Stimulated activated CD8-positive, alpha-beta memory T cell treated with anti-CD3 and anti-CD28 coated beads, Interleukin-15, amount 100 ng/mL, for 1 hour (primary cell): ENCODE results near the gene CHIC2.
"Not testable (repeated sequence)": the region's sequence is repeated elsewhere in the genome, so short reads cannot be mapped to it uniquely, and the experiment has no call there.

Source experiments
- DNase-seq: peaks from one replicate; pipeline ENCODE4 v3.0.0-alpha.2; 2020; ENCODE audit warnings: low read depth

CHIC2 gene

DNA sequence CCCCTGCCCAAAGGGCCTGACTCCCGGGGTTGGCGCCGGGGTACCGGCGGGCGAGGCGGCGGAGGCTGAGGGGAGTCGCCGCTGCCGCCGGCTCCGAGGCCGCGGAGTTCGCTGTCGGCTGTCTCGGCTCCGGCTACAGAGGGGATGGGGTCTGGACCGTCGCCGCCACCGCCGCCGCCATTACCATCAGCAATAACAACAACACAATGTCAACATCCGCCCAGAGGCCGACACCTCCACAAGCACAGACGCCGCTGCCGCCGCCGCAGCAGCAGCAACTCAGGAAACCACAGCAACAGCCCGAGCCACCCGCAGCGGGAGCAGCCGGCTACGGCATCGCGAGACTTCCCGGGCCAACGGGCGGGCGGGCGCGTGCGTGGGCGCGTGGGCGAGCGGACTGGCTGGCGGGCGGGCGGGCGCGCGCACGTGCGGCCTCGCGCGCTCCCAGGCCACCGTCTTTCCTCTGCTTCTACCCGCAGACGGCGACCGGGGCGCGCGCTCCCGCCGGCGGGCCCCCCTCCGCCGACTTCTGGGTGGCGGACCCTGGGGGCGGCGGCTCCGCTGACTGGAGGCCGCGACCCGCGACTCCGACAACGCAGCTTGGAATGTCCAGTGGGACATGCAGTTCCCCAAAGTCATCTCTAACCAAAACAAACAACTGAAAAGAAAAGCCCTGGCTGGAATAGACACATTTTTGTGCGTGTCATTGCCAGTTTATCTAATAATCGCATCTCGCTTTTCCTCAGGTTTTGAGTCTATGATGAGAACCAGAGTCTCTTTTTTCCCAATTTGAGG lies at the start of gene CHIC2:
Gene CHIC2 (minus strand): TSS at position 289 of the 795 bp plus-strand sequence. CDS start 305 bp downstream, outside the sequence.
- peak; percentile 88 for DNase-seq

GRCh38 chr4:54113206-54113605 lies 48.8 kb upstream of the CHIC2 start:
- DNase-seq = not testable (repeated sequence)

GRCh38 chr4:54110019-54110416 lies 45.6 kb upstream of the CHIC2 start:
- no peak for DNase-seq

DNA sequence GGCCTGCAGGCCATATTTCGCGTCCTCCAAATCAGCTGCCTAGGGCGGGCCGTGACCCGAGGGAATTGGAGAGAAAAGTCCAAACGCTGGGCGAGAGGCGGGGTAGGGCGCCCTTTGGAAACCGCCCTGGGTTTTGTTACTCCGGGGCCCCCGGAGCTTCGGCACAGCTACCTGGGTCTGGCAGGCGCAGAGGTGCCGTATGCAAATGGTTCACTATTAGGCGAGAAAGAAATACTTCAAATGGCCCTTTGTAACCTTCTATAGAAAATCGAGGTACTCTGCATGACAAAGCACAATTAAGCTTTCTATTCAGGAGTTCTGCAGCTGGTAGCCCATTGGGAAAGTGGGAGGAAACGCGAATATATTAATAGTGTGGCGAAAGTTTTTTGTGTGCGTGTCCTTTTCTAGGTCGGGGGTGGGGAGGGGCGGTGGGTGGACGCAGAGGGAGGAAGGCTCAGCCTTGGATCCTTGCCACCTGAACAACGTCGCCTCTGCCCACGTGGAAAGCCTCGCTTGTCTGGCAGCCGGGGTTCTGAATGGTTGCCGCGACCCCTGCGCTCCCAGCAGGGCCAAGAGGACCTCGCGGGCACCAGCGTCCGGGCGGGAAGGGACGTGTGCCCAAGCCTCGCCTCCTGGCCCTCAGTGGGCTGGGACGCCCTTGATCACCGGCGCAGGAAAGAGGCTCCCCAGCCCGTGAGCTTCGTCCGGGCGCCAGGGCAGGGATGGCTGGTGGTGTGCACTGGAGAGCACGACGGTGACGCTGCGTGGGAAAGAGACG lies 45.0 kb upstream of the CHIC2 start:
- DNase-seq = no peak

DNA sequence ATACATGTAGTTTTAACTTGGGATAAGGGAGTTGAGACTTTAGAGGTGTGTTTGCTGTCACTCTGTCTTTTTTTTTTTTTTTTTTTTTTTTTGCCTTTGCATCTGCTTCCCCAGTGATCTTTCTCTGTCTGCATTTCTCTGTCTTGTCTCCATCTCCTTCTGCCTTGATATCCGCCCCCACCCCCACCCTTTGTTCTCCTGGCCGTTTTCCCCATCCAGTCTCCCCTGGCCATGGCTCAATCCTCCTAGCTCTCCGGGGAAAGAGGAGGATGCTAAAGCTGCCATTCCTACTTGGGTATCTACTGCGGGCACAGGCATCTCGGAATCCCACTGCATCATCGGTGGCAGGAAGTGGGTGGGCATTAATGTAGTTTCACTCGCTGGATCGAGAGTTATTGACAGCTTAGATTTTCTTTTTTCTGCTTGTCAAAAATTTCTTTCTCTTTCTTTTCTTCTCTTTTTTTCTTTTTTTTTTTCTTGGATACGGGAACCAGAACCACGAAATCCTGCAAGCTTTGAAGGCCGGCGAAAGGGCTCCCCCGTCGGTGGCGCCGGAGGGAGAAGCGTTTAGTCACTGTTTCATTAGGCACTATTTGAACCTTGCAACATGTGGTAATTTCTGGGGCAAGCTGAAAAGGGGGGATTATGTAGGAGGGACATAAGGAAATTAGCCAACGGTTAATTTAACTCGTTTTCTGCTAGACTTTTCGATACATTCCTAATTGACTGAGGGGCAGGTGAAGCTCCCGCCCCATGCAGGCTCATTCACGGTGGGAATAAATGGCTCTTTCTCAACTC lies 43.7 kb upstream of the CHIC2 start:
- no peak for DNase-seq

DNA sequence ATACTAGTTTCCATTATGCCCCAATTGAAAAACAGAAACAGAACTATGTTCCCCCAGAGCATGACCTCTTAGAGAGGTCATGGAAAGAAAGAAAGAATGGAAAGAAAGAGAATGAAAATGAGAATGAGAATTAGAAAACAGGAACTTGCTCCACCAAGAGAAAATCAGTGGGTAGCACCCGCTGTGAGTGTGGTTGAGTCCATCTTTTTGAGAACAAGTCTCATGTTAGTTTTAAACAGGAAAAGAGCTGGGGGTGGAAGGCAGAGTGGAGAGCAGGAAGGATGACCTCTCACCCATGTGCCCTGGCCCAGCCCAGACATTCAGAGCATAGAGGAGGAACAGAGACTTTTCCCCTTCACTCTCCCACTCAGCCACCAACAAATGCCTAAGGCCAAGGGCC lies 40.5 kb upstream of the CHIC2 start:
- DNase-seq = no peak

- no peak for DNase-seq
These were observed 38.8 kb upstream of the CHIC2 start for GRCh38 chr4:54103190-54103574.

GRCh38 chr4:54102531-54103106 lies 38.2 kb upstream of the CHIC2 start:
- DNase-seq = no peak

- DNase-seq = no peak
These were observed 37.0 kb upstream of the CHIC2 start for GRCh38 chr4:54101190-54102041.

- no peak for DNase-seq
These were observed 36.3 kb upstream of the CHIC2 start for GRCh38 chr4:54100595-54101189.

- DNase-seq = no peak
These were observed 35.6 kb upstream of the CHIC2 start, which contains the start of gene GSX2 for GRCh38 chr4:54099748-54100574. Gene GSX2, plus strand, starts transcription at chr4:54100163. Its CDS starts 182 bp downstream, at chr4:54100345.

DNA sequence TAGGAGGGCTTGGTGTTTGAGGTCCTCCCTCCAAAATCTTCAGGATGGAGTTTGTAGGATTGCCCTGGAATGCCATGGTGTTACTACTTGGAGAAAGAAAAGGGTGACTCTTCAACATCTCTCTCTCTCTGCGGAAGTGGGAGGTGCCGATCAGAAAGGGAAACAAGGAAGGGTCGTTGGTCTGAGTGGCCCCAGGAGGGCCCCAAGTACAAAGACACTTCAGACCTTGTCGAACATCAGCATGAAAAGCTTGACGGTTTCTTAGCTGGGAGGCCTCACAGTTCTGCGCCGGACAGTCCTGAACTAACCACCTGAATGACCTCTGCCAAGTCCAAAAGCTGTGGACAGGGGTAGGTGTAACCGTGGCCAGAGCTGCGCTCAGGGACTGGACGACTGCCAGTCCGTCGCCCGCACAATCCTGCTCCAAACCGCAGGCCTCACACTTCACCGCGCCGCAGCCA lies 34.9 kb upstream of the CHIC2 start:
- no peak for DNase-seq

GRCh38 chr4:54098375-54098774 lies 34.0 kb upstream of the CHIC2 start:
- no peak for DNase-seq

DNA sequence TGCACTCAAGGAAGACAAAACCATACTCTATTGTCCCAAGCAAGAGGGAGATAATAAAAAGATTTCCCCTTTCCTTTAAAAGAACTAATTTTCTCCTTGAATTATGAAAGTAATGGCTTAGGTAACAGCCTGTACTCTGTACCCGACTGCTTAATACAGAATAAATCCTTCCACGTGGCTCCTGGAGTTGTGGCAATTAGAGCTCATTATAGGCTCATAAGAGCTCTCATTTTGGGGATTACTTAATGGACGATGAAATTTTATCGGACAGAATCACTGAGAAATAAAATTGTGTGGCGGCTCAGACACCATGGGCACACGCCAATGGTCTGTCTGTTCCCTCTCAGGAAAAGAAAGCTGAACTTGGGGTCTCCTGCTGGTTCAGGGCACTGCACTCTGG lies 32.7 kb upstream of the CHIC2 start:
- no peak for DNase-seq

DNA sequence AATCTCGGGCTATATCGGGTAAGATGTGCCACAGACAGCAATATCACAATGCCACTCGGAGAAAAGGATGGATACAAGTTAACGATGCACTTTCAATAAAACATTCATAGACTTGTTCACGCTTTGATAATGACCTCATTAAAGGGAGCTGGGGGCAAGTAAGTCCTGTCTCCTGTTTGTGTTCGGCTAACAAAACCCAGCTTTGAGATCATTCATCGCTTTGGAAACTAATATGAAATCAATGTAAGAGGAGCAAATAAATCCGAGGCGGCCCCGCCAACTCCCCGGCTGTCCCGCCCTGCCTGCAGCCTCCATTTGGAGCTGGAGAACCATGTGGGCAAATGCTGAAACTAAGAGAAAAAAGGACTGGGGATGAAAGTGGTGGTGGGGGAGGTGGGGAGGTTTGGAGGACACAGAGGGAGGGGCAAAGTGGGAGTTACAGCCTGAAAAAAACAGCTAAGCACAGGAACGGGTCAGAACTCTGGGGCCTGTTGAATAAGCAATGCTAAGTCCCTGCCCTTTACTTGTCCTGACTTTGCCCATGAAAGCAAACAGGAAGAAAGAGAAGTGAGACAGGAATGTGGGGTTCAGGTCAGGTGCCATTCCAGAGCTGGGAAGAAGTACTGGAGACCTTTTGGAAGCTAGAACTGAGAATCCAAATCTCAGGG lies 32.0 kb upstream of the CHIC2 start:
- no peak for DNase-seq

DNA sequence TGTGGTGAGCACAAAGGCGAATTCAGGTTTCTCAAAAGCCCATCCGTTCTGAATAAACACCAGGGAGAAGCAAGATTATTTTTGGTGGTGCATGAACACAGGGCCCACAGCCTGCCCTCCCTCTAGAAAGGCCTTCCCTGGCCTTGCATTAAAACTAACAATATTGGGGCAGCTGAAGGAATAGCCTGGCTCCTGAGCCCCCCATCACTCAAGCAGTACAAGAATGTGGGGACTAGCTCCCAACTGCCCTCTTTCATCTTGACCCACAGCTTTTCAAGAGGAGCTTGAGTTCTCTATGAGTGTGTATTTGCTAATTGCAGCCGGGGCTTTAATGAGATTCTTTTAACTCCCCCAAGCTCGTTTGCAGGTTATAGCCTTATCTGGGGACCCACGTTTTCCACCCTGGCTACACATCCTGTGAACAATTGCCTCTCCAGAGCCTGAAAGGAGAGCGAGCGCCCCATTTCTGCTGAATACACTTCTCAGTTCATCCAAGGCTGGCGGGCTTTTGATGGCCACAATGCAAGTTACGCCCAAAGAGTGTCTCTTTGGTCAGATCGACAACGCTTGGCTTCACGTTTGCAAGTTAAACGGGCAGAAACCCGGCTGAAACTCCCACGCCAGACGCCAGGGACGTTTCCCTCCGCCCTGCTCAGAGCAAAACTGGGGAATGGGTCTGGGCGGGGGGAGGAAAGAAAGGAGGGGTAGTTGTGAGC lies 30.9 kb upstream of the CHIC2 start:
- DNase-seq = no peak

DNA sequence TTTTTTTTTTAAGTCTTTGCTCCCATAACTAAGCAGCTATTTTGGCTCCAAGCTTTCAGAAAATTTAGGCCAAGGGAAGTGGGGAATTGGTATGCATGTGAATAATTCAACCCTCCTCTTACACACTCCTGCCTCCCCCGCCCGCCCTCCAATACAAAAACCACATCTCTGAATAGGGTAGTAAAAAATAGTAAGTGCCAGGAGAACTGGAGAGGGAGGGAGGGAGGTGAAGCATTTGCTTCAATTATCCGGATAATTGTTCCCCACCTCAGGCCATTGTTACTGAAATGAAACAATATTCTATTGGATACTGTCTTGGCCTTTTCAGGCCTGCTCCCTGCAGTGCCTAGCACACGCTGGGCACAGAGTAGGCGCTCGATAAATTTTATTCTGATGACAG lies 30.0 kb upstream of the CHIC2 start:
- no peak for DNase-seq
